Central memory CD8-positive, alpha-beta T cell (primary cell): ENCODE results near the gene RAB17.

Experiments
- ATAC-seq: fragments of 150-1000 bp; cut with Tn5 transposase; replicated peaks from 2 replicates; pipeline ENCODE4 v1.10.0; 2022; ENCODE audit warnings: mild to moderate bottlenecking, moderate FRiP score, moderate number of reproducible peaks; ENCODE audit not compliant: poor library complexity, severe bottlenecking; ENCODE audit errors: extremely low read depth
- DNase-seq, 2 donors: peaks; one replicate each; pipeline ENCODE4 v3.0.0; 2021; ENCODE audit warnings: low spot score in 2 of 2
- H3K27ac Mint-ChIP-seq: one replicate; pipeline ENCODE4 v1.8.0; 2022; ENCODE audit warnings: low read depth, mild to moderate bottlenecking, moderate library complexity, mixed read lengths
- H3K27me3 Mint-ChIP-seq: one replicate; pipeline ENCODE4 v1.8.0; 2022; ENCODE audit warnings: mixed read lengths
- H3K36me3 Mint-ChIP-seq: one replicate; pipeline ENCODE4 v1.8.0; 2022; ENCODE audit warnings: mild to moderate bottlenecking, moderate library complexity, mixed read lengths; ENCODE audit not compliant: insufficient read depth
- H3K4me1 Mint-ChIP-seq: one replicate; pipeline ENCODE4 v1.8.0; 2022; ENCODE audit warnings: mixed read lengths
- H3K4me3 Mint-ChIP-seq: one replicate; pipeline ENCODE4 v1.8.0; 2022; ENCODE audit warnings: mild to moderate bottlenecking, moderate library complexity, mixed read lengths
- H3K9me3 Mint-ChIP-seq: one replicate; pipeline ENCODE4 v1.8.0; 2022; ENCODE audit warnings: mixed read lengths

RAB17 gene

DNA sequence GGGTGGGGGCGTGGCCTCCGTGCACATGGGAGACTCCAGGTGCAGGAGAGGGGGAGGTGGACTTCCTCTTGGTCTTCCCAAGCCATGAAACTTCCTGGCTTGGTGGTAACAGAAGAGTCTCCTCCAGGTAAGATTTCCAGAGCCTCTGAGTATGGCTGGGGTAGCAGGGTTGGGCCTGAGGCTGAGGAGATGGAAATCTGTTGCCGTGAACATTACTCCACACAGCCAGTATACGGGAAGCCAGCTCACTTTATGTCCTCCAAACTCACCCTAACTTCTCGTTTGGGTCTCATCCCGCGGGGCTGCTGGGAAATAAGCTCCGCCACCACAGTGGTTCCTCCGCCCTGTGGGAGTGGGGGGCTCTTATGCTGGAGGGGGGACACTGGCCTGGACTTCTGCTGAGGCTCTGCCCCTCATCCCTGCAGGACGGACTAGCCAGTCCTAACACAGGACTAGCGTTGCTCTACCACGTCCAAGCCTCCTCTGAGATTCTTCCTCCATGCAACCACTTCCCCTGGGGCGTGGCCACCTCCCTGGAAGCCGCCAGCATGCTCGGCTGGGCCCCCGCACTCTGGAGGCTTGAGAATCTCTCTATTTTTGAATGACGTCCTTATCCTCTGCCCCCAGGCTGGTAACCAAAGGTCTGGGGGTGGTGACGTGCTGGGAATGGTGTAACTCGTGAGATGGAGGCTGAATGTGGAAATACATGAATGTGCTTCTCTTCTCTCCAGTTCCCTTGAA, 777 bp upstream of the RAB17 start:
- ATAC-seq (no peak), DNase-seq (no peak)
- Mint-ChIP-seq H3K27ac (no peak overlapping the region), H3K9me3 (no peaks in the 10 kb centered on the region), H3K27me3 (peaks cover 30% of the 10 kb centered on the region), H3K4me1 (peaks cover 6% of the 10 kb centered on the region), H3K4me3 (no peak overlapping the region), H3K36me3 (no peaks in the 10 kb centered on the region)

DNA sequence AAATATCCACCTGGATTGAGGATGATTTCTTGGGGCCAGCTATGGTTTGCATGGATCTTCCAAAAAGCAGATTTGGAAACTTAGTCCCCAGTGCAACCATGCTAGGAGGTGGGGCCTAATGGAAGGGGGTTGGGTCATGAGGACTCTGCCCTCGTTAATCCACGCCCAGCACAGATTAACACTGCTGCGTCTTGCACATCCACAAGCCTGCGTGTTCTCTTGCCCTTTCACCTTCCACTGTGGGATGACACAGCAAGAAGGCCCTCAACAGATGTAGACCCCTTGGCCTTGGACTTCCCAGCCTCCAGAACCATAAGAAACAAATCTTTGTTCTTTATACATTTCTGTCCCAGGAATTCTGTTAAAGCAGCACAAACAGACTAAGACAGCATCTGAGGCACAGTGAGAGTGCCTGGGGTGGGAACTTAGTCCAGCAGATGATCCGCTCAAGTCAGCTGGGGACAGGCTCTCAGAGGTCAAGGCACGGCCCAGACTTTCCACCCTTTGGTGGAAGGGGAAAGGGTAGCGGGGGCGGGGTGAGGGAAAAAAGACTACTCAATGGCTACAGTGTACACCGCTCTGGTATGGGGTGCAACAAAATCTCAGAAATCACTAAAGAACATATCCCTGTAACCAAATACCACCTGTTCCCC, 2.4 kb downstream of the RAB17 start:
- Mint-ChIP-seq H3K36me3 (no peaks in the 10 kb centered on the region), H3K4me1 (peaks cover 6% of the 10 kb centered on the region), H3K27me3 (peaks cover 37% of the 10 kb centered on the region), H3K4me3 (no peak overlapping the region), H3K27ac (no peak overlapping the region), H3K9me3 (no peaks in the 10 kb centered on the region)
- ATAC-seq (no peak), DNase-seq (no peak)

DNA sequence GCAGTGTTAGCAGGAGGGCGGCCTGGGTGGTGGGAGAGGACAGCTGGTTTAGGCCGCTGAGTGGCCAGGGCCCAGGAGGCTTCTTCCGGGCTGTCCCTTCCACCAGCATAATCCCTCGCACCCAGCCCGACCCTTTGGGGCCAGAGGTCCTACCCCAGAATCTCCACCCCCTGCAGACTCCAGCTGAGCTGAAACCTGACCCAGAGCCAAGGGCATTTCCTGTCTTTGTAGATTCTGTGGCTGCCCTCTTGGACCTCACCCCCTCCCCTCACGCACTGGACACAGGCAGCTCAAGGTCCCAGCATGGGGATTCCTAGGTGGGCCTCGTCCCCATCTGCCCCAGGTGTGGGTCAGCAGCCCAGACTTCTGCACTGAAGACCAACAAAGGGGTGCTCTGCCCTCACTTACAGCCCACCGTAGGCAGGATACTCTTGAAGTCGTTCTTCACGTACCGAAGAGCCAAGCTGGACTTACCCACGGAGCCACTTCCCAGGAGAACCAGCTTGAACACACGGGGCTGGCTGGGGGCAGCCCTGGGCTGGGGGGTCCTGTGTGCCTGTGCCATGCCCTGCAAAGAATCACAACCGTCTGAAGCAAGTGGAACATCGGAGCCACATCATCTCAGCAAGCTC, 4.8 kb downstream of the RAB17 start:
- H3K9me3 Mint-ChIP-seq = no peaks in the 10 kb centered on the region
- H3K4me3 Mint-ChIP-seq = no peak overlapping the region
- H3K4me1 Mint-ChIP-seq = no peaks in the 10 kb centered on the region
- no peak overlapping the region for H3K27ac Mint-ChIP-seq
- ATAC-seq (no peak), DNase-seq (no peak)
- H3K36me3 Mint-ChIP-seq = no peaks in the 10 kb centered on the region
- peaks cover 37% of the 10 kb centered on the region for H3K27me3 Mint-ChIP-seq

DNA sequence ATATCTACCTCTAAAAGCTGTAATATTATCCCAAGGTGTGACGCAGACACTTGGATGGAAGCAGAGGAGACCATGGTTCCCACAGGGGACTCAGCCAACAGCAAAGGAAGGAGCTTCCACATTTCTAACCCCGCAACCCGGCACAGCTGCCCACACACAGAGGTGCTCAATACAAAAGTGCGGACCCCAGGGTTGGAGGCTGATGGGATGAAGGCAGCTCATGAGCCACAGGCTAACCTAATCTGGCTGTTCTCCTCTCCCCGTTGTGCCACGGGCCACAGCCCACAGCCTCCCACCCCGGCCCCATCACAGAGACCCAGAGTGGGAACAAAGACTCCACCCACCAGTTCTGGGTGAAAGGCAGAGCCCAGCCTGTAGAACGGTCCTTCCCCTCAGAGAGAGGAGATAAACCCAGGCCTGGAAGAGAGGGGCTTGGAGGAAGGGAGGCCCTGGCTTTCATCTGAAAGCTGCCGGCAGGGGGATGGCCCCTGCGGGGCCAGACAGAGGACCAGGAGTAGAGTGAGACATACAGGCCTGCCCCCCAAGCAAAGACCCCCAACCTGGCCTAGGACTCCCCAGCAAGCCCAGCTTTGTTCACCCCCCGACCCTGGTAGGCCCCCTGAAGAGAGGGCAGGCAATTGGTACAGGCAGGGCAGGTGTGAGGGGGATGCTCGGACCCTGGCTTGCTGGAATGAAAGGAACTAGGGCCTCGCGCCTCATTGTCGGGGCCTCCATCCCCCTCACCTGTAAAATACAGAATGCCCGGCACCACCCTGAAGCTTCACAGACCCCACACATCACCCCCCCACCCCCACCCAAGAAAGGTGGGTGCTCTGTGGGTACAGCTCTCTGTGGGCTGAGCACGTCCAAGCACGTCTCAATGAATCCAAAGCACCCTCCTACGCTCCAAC, 6.9 kb downstream of the RAB17 start:
- no peak for DNase-seq
- no peaks in the 10 kb centered on the region for H3K36me3 Mint-ChIP-seq
- ATAC-seq = no peak
- no peaks in the 10 kb centered on the region for H3K4me1 Mint-ChIP-seq
- H3K4me3 Mint-ChIP-seq = no peak overlapping the region
- H3K9me3 Mint-ChIP-seq = no peaks in the 10 kb centered on the region
- no peak overlapping the region for H3K27ac Mint-ChIP-seq
- H3K27me3 Mint-ChIP-seq = peaks cover 21% of the 10 kb centered on the region

DNA sequence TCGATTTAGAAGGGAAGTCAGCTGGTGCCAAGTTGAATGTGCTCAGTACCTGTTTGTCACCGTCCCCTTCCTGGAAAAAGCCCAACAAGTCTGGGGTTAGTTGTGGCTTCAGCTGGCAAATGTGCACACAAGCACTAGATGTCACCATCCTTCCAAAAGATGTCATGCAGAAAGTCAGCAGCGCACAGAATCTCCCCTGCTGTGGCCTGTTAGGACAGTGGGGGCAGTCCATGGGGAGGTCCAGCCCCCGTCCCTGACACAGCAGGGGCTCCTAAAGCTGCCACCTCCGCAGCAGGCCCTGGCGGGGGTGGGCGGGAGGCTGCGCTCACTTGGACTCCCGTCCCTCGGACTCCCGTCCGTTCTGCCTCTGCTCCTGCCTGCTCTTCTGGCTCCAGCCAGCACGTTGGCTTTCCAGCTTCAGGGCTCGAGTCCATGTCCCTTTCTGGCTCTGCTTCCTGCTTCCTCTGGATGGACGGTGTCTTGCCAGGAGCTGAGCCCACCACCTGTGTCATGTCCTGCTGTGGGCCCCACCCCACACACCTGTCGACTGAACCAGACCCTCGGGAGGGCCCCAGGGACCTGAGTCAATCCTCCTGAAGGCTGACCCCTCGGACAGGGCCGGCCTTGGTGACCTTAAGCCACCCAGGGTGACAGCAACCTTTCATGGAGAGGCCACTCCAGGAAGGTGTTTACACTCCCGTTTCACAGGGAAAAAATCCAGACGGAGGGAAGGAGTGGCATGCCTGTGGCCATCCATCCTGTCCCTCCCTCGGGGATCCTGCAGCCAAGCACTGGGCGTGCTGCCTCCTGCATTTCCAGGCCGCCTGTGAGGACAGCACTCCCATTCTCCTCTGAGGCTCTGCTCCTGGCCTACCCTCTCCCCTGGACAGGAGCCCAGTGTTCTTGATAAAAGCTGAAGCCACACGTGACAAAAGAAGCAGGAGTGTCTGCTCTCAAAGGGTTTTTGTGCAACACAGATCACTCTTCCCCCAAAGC, 8.5 kb downstream of the RAB17 start:
- ATAC-seq (no peak), DNase-seq (no peak)
- Mint-ChIP-seq H3K27me3 (peaks cover 19% of the 10 kb centered on the region), H3K27ac (peak overlapping the region; percentile 44), H3K4me1 (no peaks in the 10 kb centered on the region), H3K36me3 (no peaks in the 10 kb centered on the region), H3K9me3 (no peaks in the 10 kb centered on the region), H3K4me3 (no peak overlapping the region)

DNA sequence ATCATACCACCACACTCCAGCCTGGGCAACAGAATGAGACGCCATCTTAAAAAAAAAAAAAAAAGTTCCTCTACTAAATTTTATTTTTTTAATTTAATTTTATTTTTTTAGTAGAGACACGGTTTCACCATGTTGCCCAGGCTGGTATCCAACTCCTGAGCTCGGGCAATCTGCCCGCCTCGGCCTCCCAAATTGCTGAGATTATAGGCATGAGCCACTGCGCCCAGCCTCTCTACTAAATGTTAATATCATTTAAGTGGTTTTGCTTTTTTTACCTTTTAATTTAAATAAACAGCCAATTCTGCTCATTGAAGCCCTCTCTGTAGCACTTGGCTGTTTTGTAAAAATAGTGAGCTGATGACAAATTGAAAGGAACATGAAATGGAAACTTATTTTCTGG, 9.2 kb downstream of the RAB17 start:
- no peak overlapping the region for H3K27ac Mint-ChIP-seq
- H3K4me1 Mint-ChIP-seq = no peaks in the 10 kb centered on the region
- H3K9me3 Mint-ChIP-seq = no peaks in the 10 kb centered on the region
- DNase-seq (no peak), ATAC-seq (no peak)
- H3K27me3 Mint-ChIP-seq = peaks cover 20% of the 10 kb centered on the region
- no peak overlapping the region for H3K4me3 Mint-ChIP-seq
- H3K36me3 Mint-ChIP-seq = no peaks in the 10 kb centered on the region

DNA sequence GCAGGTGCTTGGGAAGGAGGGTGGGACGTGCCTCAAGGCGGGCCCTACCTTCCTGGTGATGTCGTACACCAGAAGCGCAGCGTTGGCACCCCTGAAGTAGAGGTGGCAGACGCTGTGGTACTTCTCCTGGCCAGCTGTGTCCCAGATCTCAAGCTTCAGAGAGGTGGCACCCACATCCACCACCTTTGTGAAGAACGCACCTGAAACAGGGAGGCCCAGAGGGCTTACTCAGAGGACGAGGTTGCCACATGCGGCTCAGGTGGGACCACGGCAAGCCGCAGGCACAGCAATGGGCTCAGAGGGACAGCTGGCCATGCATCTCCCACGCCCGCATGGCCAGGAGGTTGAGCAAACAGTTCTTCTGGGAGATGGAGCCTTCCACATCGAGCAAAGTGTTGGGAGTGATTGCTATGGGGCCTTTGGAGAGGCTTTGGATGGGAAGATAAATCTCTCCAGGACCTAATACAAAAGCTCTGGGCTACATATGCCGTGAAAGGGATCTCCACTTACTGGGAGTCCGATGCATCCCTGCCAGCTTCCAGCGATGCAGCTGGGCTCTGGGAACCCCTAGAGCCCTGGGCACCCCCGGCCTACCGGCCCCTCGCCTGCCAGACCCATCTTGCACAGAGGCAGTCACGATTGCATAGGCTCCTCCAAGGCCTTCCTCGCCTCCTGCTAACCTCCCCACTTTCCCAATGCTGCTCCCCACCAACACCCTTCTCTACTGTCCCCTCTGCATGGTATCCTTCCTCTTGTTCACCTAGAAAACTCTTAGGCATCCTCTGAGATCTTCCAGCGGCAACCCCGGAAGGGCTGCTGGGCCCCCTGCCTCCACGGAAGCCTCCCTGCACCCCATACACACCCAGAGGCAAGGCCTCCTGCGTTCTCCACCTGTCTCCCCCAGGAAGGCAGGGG, 12.3 kb downstream of the RAB17 start:
- H3K9me3 Mint-ChIP-seq = no peaks in the 10 kb centered on the region
- H3K27ac Mint-ChIP-seq = no peak overlapping the region
- H3K36me3 Mint-ChIP-seq = no peaks in the 10 kb centered on the region
- H3K4me3 Mint-ChIP-seq = no peak overlapping the region
- ATAC-seq (no peak), DNase-seq (no peak)
- peaks cover 23% of the 10 kb centered on the region for H3K27me3 Mint-ChIP-seq
- no peaks in the 10 kb centered on the region for H3K4me1 Mint-ChIP-seq

DNA sequence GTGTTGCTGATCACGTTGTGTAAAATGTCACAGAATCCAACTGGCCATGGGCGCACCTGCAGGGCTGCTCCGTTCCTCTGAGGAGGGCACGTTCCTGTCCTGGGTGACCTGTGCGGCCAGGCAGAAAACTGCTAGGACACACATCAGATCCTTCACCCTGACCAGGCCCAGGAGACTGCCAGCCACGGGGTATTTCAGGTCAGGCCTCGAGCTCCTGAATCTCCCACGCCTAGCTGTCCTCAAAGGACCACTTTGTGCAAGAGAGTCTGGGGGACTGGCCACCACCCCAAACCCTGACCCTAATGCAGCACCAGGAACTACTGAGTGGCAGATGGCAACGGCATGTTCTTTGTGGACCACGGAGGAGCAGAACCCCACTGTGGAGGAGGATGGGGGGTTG, 13.1 kb downstream of the RAB17 start:
- Mint-ChIP-seq H3K27ac (no peak overlapping the region), H3K4me3 (no peak overlapping the region), H3K9me3 (no peaks in the 10 kb centered on the region), H3K36me3 (no peaks in the 10 kb centered on the region), H3K4me1 (no peaks in the 10 kb centered on the region), H3K27me3 (peaks cover 23% of the 10 kb centered on the region)
- ATAC-seq (no peak), DNase-seq (no peak)

DNA sequence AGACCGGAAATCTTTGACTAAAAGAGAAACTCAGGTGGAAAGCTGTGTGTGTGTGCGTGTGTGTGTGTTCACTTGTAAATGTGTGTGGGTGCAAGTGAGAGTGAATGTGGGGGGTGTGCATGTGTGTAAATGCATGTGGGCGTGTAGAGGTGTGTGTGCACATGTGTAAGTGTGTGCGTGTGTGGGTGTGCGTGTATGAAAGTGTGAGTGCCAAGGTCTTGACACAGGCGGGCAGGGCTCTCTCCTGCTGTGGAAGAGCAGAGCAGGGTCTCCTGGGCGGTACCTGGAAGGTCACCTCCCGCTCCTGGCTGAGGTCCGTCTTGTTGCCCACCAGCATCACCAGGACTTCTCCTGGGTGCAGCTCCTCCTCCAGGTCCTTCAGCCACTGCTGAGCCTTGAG, 13.6 kb downstream of the RAB17 start:
- peaks cover 23% of the 10 kb centered on the region for H3K27me3 Mint-ChIP-seq
- H3K36me3 Mint-ChIP-seq = no peaks in the 10 kb centered on the region
- no peaks in the 10 kb centered on the region for H3K9me3 Mint-ChIP-seq
- H3K4me1 Mint-ChIP-seq = peaks cover 3% of the 10 kb centered on the region
- ATAC-seq (no peak), DNase-seq (no peak)
- H3K4me3 Mint-ChIP-seq = no peak overlapping the region
- H3K27ac Mint-ChIP-seq = no peak overlapping the region

DNA sequence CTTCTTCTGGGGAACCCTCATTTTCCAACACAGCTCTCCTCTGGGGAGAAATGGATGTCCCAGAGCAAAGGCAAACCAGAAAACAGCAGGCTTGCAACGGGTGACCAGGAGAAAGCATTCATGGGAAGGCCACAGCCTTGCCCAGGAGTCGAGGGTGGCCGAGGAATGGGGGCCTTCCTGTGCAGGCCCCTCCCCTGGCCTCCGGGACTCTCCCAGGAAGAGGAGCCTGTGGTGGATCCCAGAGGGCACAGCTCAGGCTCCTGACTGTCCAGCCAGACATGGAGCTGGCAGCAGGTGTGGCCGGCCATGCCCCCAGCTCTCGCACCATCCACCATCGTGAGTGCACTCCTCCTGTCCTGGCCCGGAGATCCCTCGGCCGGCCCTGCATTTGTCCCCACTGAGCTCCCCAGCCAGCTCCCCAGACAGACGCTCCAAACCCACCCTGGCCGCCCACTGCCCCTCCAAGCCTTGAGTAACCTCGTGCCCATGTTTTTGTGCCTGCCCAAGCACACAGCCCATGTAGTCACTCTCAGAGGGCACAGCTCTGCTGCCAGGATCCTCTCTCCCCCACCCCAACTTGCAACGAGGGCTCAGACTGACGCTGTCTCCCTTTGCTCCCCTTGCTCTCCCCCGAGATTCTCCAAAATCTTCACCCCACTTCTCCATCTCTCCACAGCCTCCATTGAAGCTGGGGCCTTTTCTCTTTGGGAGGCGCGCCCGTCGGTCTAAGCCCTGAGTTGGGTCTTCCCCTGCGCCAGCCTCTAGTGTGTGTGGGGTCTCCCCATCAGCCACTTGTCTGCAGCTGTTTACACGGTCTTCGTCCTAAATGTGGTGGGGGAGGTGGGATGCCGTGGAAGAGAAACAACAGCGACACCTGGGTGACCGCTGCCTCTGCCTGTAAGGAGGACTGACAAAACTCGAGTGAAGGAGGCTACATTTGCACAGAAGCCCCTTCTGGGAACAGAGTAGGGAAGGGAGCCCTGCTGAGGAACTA, 14.4 kb downstream of the RAB17 start:
- no peaks in the 10 kb centered on the region for H3K9me3 Mint-ChIP-seq
- ATAC-seq (no peak), DNase-seq (no peak)
- H3K4me3 Mint-ChIP-seq = no peak overlapping the region
- no peaks in the 10 kb centered on the region for H3K36me3 Mint-ChIP-seq
- H3K27ac Mint-ChIP-seq = no peak overlapping the region
- peaks cover 5% of the 10 kb centered on the region for H3K4me1 Mint-ChIP-seq
- peaks cover 23% of the 10 kb centered on the region for H3K27me3 Mint-ChIP-seq
